ENCODE data around the gene CLIP4. TPM values are rescaled to one million over a fixed set of nuclear protein-coding genes. Genes with fewer than 3 reads are reported as not detected.
A peak's percentile ranks its signal among the peaks of the same experiment; 100 is the strongest.

CLIP4 gene
- total and polyA plus RNA-seq, 5 donors = 27.9 to 82.7 (median 71.2) TPM

DNA sequence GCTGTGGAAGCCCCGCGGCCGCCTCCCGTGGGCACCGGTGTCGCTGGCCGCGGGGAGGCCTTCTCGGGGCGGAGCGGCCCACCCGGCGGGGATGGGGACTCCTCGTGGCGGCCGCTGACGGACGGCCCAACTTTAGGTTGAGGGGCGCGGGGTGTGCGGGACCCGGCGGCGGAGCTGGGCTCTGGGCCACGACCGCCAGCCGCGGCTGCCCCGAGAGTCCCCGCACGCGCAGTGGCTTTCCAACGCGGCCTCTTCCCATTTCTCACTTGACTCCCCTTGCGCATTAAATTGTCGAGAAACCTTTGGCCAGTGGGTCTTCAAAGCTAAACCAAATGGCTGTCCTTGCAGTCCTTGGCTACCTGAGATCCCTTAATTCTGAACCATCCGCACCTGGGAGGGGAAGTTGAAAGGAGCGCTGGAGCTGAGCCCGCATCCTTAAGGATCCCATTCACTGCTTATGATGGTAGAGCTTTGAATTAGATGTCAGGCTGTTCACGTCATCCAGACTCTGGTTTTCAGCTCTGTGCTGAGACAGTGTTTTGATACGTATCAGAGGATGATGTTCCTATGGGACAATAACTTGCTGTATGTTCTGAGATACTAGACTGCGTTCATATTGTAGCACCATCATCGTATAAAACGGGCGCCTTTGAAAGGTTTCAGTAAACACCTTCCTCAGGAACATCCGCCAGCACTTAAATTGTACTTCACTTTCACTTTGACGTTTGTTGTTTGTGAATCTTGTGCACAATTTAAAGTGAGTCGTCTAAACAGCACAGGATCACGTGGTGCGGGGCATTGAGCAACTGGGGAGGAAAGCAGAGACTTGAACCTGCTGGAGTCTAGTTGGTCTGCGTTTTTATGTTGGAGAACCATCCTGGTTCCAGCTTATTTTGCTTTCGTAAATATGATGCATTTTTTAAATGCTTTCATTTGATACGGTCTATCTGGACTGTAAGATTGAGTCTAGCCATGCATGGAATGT lies 874 bp downstream of the CLIP4 start:
- intact Hi-C loops (cut with DNase I) = loop anchor here in 2 of 4 donors (10.0 kb wide), 1 partner anchor 101 kb away; no protein-coding TSS in a partner anchor
- ATAC-seq (peak; percentile 27 to 30), DNase-seq (peak; percentile 61 to 89 (median 77))
- H3K27ac ChIP-seq (ENCODE audit: low read length) = peak overlapping the region; percentile 59
- no peaks in the 10 kb centered on the region for H3K27me3 ChIP-seq (ENCODE audit: control insufficient read depth, insufficient read depth)
- WGBS = 5% methylated on average over 53 of the region's 53 CpGs
- peak overlapping the region; percentile 74 for H3K4me3 ChIP-seq (ENCODE audit: low read length)
- H3K9me3 ChIP-seq (ENCODE audit: control insufficient read depth, low read length) = no peaks in the 10 kb centered on the region
- peaks cover 2% of the 10 kb centered on the region for H3K4me1 ChIP-seq (ENCODE audit: control insufficient read depth, insufficient read depth, low read length)

DNA sequence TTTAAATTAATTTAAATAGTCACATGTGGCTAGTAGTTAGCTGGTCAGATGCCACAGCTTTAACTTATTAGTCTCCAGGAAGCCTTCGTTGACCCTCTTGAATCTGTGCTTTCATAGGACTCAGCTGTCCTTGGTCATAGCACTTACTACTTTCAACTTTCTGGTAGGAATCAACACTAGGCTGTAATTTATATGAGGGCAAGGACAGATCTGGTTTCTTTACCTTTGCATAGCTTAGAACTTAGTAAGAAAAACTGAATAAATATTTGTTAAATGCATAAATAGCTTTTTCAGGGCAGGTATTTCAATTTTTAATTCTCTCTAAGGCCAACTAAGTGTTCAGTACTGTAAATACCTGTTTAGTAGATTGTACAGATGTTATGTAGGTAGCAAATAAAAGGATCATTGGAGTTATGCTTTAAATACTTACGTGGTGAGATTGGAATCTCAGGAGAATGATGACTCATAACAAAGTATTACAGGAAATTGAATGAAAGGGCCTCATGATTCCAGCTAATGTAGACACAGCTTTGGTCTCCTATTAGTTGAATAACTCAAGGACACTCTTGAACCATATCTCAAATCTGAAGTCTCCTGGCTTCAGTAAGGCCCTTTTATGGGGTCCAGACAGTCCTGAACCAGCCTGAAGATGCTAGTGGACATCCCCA lies 2.6 kb downstream of the CLIP4 start:
- Histone ChIP-seq H3K27ac (ENCODE audit: low read length) (no peak overlapping the region), H3K9me3 (ENCODE audit: control insufficient read depth, low read length) (no peaks in the 10 kb centered on the region), H3K4me3 (ENCODE audit: low read length) (no peak overlapping the region), H3K4me1 (ENCODE audit: control insufficient read depth, insufficient read depth, low read length) (peaks cover 2% of the 10 kb centered on the region), H3K27me3 (ENCODE audit: control insufficient read depth, insufficient read depth) (no peaks in the 10 kb centered on the region)
- ATAC-seq (no peak), DNase-seq (no peak)
- intact Hi-C loops (cut with DNase I) = loop anchor here in 2 of 4 donors (10.0 kb wide), 1 partner anchor 103 kb away; no protein-coding TSS in a partner anchor
- WGBS = 74% methylated on average over 2 of the region's 2 CpGs

DNA sequence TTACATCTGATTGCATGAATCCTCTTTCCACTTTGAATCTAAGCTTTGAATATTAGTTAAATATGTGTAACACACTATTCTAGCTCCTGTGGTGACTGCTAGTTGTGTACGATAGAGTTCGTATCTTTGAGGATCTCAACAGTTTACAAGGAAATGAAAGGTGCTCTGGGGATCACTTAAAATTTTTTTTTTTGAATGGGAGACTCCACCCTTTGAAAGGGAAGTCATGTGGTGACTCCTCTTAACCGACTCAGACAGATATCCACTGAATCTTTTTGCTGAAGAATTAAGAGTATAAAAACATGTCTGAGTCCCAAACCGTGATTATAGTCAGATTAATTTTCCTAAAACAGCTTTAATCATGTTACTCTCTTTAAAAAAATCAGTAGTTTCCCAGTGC lies 4.0 kb downstream of the CLIP4 start:
- Histone ChIP-seq H3K4me1 (ENCODE audit: control insufficient read depth, insufficient read depth, low read length) (peaks cover 2% of the 10 kb centered on the region), H3K9me3 (ENCODE audit: control insufficient read depth, low read length) (no peaks in the 10 kb centered on the region), H3K4me3 (ENCODE audit: low read length) (no peak overlapping the region), H3K27ac (ENCODE audit: low read length) (no peak overlapping the region), H3K27me3 (ENCODE audit: control insufficient read depth, insufficient read depth) (no peaks in the 10 kb centered on the region)
- WGBS = 56% methylated on average over 4 of the region's 4 CpGs
- DNase-seq (no peak), ATAC-seq (no peak)
- intact Hi-C loops (cut with DNase I) = loop anchor here in 2 of 4 donors (10.0 kb wide), 1 partner anchor 104 kb away; no protein-coding TSS in a partner anchor

DNA sequence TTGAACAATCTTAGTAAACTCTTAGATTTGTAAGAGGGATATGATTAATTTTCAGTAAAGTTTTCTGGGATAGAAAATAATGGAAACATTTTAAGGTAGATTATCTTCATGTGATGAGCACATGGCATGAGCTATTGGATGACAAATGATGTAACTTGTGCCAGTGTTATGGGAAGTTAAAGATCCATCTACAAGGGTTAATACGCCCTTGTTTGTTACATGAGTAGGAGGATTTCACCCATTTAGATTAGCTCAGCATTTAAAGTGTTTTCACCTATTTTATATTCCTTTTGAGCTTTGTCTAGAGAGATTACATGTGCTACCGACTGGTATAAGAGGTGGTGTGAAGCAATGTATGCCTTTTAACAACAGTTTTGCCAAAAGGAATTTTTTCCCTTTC lies 5.6 kb downstream of the CLIP4 start:
- WGBS = 82% methylated on average over 2 of the region's 2 CpGs

DNA sequence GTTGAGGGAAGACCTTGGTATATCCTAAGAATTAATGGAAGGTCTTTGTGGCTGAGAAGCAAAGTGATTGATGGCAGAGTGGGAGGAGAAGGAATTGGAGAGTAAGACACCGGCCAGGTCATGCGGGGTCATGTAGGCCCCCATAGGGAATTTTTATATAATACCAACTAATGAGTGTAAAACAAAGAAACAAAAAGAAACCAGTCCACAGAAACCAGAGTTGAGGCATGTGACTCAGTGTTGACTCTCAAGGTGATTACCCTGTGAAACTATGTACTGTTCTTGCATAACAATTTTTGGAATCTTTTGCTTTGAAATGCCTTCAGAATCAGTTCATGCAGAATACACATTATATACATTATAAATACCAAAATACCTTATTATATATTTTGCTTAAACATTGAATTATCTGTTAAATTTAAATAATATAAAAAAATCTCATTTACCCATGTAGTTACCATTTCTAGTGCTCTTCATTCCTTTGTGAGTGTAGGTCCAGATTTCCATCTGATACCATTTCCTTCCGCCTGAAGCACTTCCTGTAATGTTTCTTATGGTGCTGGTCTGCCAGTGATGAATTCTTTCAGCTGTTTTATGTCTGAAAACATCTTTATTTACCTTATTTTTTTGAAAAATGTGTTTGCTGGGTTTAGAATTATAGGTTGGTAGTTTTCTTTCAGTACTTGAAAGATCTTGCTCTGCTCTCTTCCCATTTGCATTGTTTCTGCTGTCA lies 8.6 kb downstream of the CLIP4 start:
- intact Hi-C loops (cut with DNase I) = no loop called here
- H3K27me3 ChIP-seq (ENCODE audit: control insufficient read depth, insufficient read depth) = no peaks in the 10 kb centered on the region
- WGBS = 90% methylated on average over 3 of the region's 3 CpGs
- ATAC-seq (no peak), DNase-seq (no peak)
- H3K27ac ChIP-seq (ENCODE audit: low read length) = no peak overlapping the region
- no peaks in the 10 kb centered on the region for H3K9me3 ChIP-seq (ENCODE audit: control insufficient read depth, low read length)
- no peaks in the 10 kb centered on the region for H3K4me1 ChIP-seq (ENCODE audit: control insufficient read depth, insufficient read depth, low read length)
- H3K4me3 ChIP-seq (ENCODE audit: low read length) = no peak overlapping the region

More for the DNA sequence above, 5.6 kb downstream of the CLIP4 start:
- no peaks in the 10 kb centered on the region for H3K27me3 ChIP-seq (ENCODE audit: control insufficient read depth, insufficient read depth)
- H3K4me1 ChIP-seq (ENCODE audit: control insufficient read depth, insufficient read depth, low read length) = peaks cover 2% of the 10 kb centered on the region
- intact Hi-C loops (cut with DNase I) = no loop called here
- ATAC-seq (no peak), DNase-seq (no peak)
- H3K4me3 ChIP-seq (ENCODE audit: low read length) = no peak overlapping the region
- H3K9me3 ChIP-seq (ENCODE audit: control insufficient read depth, low read length) = no peaks in the 10 kb centered on the region
- H3K27ac ChIP-seq (ENCODE audit: low read length) = no peak overlapping the region

DNA sequence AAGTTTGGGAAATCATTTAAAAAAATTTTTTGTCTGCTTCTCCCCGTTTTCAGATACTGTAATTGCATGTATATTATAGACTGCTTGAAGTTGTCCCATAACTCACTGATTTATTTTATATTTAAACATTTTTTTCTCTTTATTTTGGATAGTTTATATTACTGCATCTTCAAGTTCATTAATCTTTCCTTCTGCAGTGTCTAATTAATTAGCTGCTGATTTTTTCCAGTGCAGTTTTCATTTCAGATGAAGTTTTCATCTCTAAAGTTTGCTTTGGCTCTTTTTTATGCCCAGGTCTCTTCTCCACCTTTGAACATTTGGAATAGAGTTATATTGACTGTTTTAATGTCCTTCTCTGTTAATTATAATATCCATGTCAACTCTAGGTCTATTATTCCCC lies 9.3 kb downstream of the CLIP4 start:
- Histone ChIP-seq H3K27ac (ENCODE audit: low read length) (no peak overlapping the region), H3K27me3 (ENCODE audit: control insufficient read depth, insufficient read depth) (no peaks in the 10 kb centered on the region), H3K4me1 (ENCODE audit: control insufficient read depth, insufficient read depth, low read length) (no peaks in the 10 kb centered on the region), H3K9me3 (ENCODE audit: control insufficient read depth, low read length) (no peaks in the 10 kb centered on the region), H3K4me3 (ENCODE audit: low read length) (no peak overlapping the region)
- DNase-seq (no peak), ATAC-seq (no peak)
- intact Hi-C loops (cut with DNase I) = no loop called here
- WGBS = 81% methylated on average over 1 of the region's 1 CpG

DNA sequence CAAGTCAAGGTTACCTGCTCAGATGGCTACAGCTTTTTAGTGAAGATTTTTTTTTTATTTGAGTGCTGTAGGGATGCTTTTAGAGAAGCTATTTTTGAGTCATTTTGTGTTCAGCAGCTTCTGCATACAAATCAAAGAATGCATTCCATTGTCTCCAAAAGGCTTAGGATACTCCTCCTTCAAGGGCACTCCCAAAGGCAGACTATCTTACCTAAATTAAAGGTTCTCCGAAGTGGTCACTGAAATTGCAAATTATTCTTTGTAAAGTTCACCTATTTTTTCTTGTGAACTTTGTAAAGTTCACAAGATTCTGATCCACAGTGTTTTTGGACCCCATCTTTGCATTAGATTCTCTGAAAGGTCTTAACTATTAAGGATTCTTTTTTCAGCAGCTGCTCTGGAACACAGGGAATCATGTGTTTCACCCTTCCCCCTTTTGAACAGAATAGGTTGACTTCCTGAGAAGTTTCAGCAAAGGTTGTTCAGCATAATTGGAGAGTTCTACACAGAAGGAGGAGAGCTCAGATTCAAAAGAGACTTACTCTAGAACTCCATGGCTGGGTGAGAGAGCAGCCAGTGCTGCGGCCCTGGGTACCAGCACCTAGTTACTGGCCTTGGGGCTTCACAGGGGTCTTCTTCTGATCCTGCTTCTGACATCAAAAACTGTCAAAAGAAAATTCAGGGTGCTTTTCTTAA lies 14.5 kb downstream of the CLIP4 start:
- no peaks in the 10 kb centered on the region for H3K9me3 ChIP-seq (ENCODE audit: control insufficient read depth, low read length)
- 61% methylated on average over 2 of the region's 2 CpGs for WGBS
- no peaks in the 10 kb centered on the region for H3K4me1 ChIP-seq (ENCODE audit: control insufficient read depth, insufficient read depth, low read length)
- ATAC-seq (peak in 1 of 2 donors; percentile 31), DNase-seq (no peak)
- peak overlapping the region; percentile 51 for H3K27ac ChIP-seq (ENCODE audit: low read length)
- intact Hi-C loops (cut with DNase I) = no loop called here
- H3K4me3 ChIP-seq (ENCODE audit: low read length) = no peak overlapping the region
- H3K27me3 ChIP-seq (ENCODE audit: control insufficient read depth, insufficient read depth) = no peaks in the 10 kb centered on the region

DNA sequence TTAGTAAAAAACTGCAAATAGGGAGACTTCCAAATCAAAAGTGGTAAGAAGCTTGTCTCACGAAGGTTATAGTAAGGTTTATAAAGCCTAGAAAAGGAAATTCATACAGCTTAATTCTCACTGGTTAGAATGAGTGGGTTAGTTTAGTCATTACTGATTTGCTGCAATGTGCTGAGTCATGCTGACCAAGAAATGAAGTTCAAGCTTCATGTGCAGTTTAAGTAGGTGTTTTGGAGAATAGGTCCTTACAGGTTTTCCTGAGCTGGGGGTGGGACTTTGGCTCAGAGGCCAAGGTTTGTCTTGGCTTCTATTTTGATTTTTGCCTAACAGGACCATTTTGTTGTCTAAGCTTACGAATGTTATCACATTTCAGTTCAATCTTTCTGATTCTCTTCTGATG lies 15.1 kb downstream of the CLIP4 start:
- ATAC-seq (peak; percentile 85 to 87), DNase-seq (peak in 1 of 3 donors; percentile 1)
- intact Hi-C loops (cut with DNase I) = no loop called here
- no peak overlapping the region for H3K4me3 ChIP-seq (ENCODE audit: low read length)
- H3K27me3 ChIP-seq (ENCODE audit: control insufficient read depth, insufficient read depth) = no peaks in the 10 kb centered on the region
- 35% methylated on average over 2 of the region's 2 CpGs for WGBS
- no peak overlapping the region for H3K27ac ChIP-seq (ENCODE audit: low read length)
- no peaks in the 10 kb centered on the region for H3K4me1 ChIP-seq (ENCODE audit: control insufficient read depth, insufficient read depth, low read length)
- no peaks in the 10 kb centered on the region for H3K9me3 ChIP-seq (ENCODE audit: control insufficient read depth, low read length)

DNA sequence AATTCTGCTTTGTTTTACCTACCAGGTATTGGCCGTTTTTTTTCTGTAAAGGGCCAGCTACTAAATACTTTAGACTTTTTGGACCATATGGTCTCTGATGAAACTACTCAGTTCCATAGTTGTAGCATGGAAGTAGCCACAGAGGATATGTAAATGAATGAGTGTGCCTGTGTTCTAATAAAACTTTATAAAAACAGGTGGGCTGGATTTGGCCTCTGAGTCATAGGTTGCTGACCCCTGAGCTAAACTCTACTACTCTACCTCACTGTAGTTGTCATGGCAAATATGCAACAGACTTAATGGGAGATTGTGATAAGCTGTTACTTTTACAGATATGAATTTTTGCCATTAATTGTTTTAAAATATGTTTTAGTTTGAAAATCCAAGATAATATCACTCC lies 19.7 kb downstream of the CLIP4 start:
- no peaks in the 10 kb centered on the region for H3K4me1 ChIP-seq (ENCODE audit: control insufficient read depth, insufficient read depth, low read length)
- intact Hi-C loops (cut with DNase I) = no loop called here
- 82% methylated on average over 1 of the region's 1 CpG for WGBS
- no peaks in the 10 kb centered on the region for H3K9me3 ChIP-seq (ENCODE audit: control insufficient read depth, low read length)
- no peak overlapping the region for H3K4me3 ChIP-seq (ENCODE audit: low read length)
- no peak for DNase-seq
- H3K27me3 ChIP-seq (ENCODE audit: control insufficient read depth, insufficient read depth) = no peaks in the 10 kb centered on the region
- no peak for ATAC-seq
- no peak overlapping the region for H3K27ac ChIP-seq (ENCODE audit: low read length)

DNA sequence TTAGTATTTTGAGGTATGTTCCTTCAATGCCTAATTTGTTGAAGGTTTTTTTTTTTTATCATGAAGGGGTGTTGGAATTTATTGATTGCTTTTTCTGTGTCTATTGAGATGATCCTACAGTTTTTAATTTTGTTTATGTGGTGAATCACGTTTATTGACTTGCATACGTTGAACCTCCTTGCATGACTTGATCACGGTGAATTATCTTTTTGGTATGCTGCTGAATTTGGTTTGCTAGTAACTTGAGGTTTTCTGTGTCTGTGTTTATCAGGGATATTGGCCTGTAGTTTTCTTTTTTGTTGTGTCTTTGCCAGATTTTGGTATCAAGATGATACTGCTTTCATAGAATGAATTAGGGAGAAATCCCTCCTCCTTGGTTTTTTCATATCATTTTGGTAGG lies 23.9 kb downstream of the CLIP4 start:
- intact Hi-C loops (cut with DNase I) = no loop called here
- 90% methylated on average over 3 of the region's 3 CpGs for WGBS

More for the DNA sequence above, 23.9 kb downstream of the CLIP4 start:
- Histone ChIP-seq H3K27me3 (ENCODE audit: control insufficient read depth, insufficient read depth) (no peaks in the 10 kb centered on the region), H3K27ac (ENCODE audit: low read length) (no peak overlapping the region), H3K4me3 (ENCODE audit: low read length) (no peak overlapping the region), H3K4me1 (ENCODE audit: control insufficient read depth, insufficient read depth, low read length) (no peaks in the 10 kb centered on the region), H3K9me3 (ENCODE audit: control insufficient read depth, low read length) (no peaks in the 10 kb centered on the region)
- no peak for DNase-seq
- ATAC-seq = no peak
